CD4-positive, alpha-beta T cell (primary cell): ENCODE measurements around the gene CCL8. TPM values are rescaled to one million over a fixed set of nuclear protein-coding genes. Genes with fewer than 3 reads are reported as not detected.

Experiments used
- ATAC-seq: fragments of 200-7000 bp; cut with Tn5 transposase; one replicate; pipeline ENCODE4 v1.10.0; 2022; ENCODE audit warnings: mild to moderate bottlenecking; ENCODE audit not compliant: poor library complexity
- CTCF ChIA-PET: fragments of 350-600 bp; sonication (Branson Sonifier 250); formaldehyde crosslinking; loops from one replicate; lab custom pipeline; 2021; ENCODE audit warnings: antibody characterized with exemption, inconsistent platforms; lab: Charles Lee
- POLR2A ChIA-PET: fragments of 350-600 bp; sonication (Branson Sonifier 250); formaldehyde crosslinking; loops from one replicate; lab custom pipeline; 2021; ENCODE audit warnings: antibody characterized with exemption, inconsistent platforms; lab: Charles Lee
- DNase-seq, 14 experiments: peaks; one replicate each; pipeline ENCODE4 v3.0.0-alpha.2; 2013 to 2020; ENCODE audit warnings: mixed read lengths in 2 of 14
- H3K27ac ChIP-seq, 2 donors: one replicate each; pipeline versions ENCODE4 v1.5.1 to v1.7.0; 2013; ENCODE audit warnings: low read length in 2 of 2, low read depth in 1 of 2, mild to moderate bottlenecking in 1 of 2
- H3K27me3 ChIP-seq, 2 experiments: 1 replicate in 1 of 2; 2 replicates in 1 of 2; pipeline versions ENCODE4 v1.6.1 to v1.7.0; 2013; ENCODE audit warnings: low read length in 2 of 2, control low read depth in 1 of 2, mild to moderate bottlenecking in 1 of 2, moderate library complexity in 1 of 2; ENCODE audit not compliant: insufficient read depth in 2 of 2, control insufficient read depth in 1 of 2
- H3K36me3 ChIP-seq: one replicate; pipeline ENCODE4 v1.6.1; 2013; ENCODE audit warnings: low read length, control low read depth; ENCODE audit not compliant: insufficient read depth
- H3K4me1 ChIP-seq: one replicate; pipeline ENCODE4 v1.6.1; 2013; ENCODE audit warnings: low read length, control low read depth; ENCODE audit not compliant: insufficient read depth
- H3K4me3 ChIP-seq: one replicate; pipeline ENCODE4 v1.5.1; 2013; ENCODE audit warnings: mild to moderate bottlenecking, low read length, moderate library complexity
- H3K9me3 ChIP-seq, 2 experiments: 1 replicate in 1 of 2; 2 replicates in 1 of 2; pipeline versions ENCODE4 v1.6.1 to v1.7.0; 2013; ENCODE audit warnings: low read length in 2 of 2, mild to moderate bottlenecking in 2 of 2, control low read depth in 1 of 2, moderate library complexity in 1 of 2; ENCODE audit not compliant: control insufficient read depth in 1 of 2, insufficient read depth in 1 of 2
- H3K27ac Mint-ChIP-seq: one replicate; pipeline ENCODE4 v1.8.0; 2020; ENCODE audit warnings: mixed read lengths
- H3K27me3 Mint-ChIP-seq: one replicate; pipeline ENCODE4 v1.8.0; 2021; ENCODE audit warnings: mixed read lengths
- H3K36me3 Mint-ChIP-seq: one replicate; pipeline ENCODE4 v1.8.0; 2021; ENCODE audit warnings: low read depth, mixed read lengths
- H3K4me1 Mint-ChIP-seq: one replicate; pipeline ENCODE4 v1.8.0; 2021; ENCODE audit warnings: low read depth, mixed read lengths
- H3K4me3 Mint-ChIP-seq: one replicate; pipeline ENCODE4 v1.8.0; 2020; ENCODE audit warnings: mild to moderate bottlenecking, mixed read lengths
- H3K9me3 Mint-ChIP-seq: one replicate; pipeline ENCODE4 v1.8.0; 2020; ENCODE audit warnings: mixed read lengths
- CTCF ChIP-seq: fragments of 200-600 bp; IDR thresholded peaks from one replicate; pipeline ENCODE4 v1.8.0; 2022; ENCODE audit warnings: antibody characterized with exemption, mild to moderate bottlenecking
- intact Hi-C, 2 experiments: fragments of 100-400 bp; cut with DNase I in 1 of 2; cut with micrococcal nuclease in 1 of 2; formaldehyde crosslinking; loops; one replicate each; pipeline versions ENCODE4 v1.15.1 to v1.9.0; 2023 to 2025; cut with DNase I, micrococcal nuclease
- total RNA-seq, 174 experiments: library from RNA in 2 of 174; stranded (reverse) in 2 of 174; gene quantifications; one replicate each; pipeline ENCODE4 v1.2.3 and lab custom pipeline; 2021 to 2026

CCL8 gene
- total RNA-seq, 2 experiments from 2014 or later, result not detected

DNA sequence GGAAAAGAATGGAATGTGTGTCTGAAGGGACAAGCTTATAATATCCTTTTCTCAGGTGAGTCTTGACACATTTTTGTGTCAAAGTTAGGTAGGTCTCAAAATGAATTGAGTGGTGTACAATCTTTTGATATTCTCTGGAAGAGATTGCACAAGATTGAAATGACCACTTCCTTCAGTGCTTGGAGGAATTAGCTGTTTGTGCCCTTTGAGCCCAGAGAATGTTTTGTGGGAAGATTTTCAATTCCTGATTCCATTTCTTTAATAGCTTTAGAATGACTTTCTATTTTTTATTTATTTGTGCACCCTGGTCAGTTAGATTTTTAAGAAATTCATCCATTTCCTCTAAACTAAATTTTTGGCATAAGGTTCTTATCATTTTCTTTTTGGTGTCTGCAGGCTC is 35.4 kb downstream of the CCL8 start:
- Mint-ChIP-seq H3K27ac (no peak overlapping the region), H3K9me3 (peaks cover 2% of the 10 kb centered on the region), H3K27me3 (peaks cover 8% of the 10 kb centered on the region), H3K36me3 (no peaks in the 10 kb centered on the region), H3K4me1 (no peaks in the 10 kb centered on the region), H3K4me3 (no peak overlapping the region)
- ATAC-seq, result no peak
- CTCF ChIA-PET, result no interaction called here
- H3K27ac ChIP-seq, result no peak overlapping the region
- intact Hi-C loops, result no loop called here
- POLR2A ChIA-PET, result no interaction called here
- H3K9me3 ChIP-seq, result no peaks in the 10 kb centered on the region
- TF ChIP-seq CTCF, result no peak
- H3K27me3 ChIP-seq, result peaks cover 0 to 3% of the 10 kb centered on the region in 2 experiments
- no peak overlapping the region for H3K4me3 ChIP-seq
- DNase-seq, result no peak
- no peaks in the 10 kb centered on the region for H3K4me1 ChIP-seq
- H3K36me3 ChIP-seq, result no peaks in the 10 kb centered on the region

DNA sequence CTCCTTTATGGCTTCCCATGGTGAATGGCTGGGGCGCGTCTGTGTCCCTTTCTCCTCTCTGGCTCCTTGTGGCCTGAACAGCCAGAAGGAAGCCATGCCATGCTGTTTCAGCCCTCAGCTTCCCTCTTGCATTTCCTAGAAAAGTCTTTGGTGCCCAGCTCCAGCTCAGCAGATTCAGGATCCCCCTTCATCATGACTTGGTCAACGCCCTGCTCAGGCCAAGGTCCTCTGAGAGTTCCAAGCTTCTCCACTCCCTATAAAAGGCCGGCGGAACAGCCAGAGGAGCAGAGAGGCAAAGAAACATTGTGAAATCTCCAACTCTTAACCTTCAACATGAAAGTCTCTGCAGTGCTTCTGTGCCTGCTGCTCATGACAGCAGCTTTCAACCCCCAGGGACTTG is 37.0 kb downstream of the CCL8 start, which contains the start of gene CCL13:
Gene CCL13 (plus strand): TSS at position 287 of the 400 bp plus-strand sequence. CDS start 47 bp downstream, at position 334.
- H3K27ac Mint-ChIP-seq, result no peak within 1 kb of the TSS
- Histone ChIP-seq H3K4me3 (no peak within 1 kb of the TSS), H3K36me3 (no peaks in the 10 kb centered on the region), H3K27me3 (peaks cover 0 to 3% of the 10 kb centered on the region in 2 experiments), H3K4me1 (no peaks in the 10 kb centered on the region), H3K9me3 (no peaks in the 10 kb centered on the region), H3K27ac (no peak within 1 kb of the TSS)
- H3K9me3 Mint-ChIP-seq, result peaks cover 2% of the 10 kb centered on the region
- TF ChIP-seq CTCF, result no peak
- H3K4me1 Mint-ChIP-seq, result no peaks in the 10 kb centered on the region
- H3K27me3 Mint-ChIP-seq, result peaks cover 7% of the 10 kb centered on the region
- CTCF ChIA-PET, result interaction anchor here (1.1 kb wide), 1 partner anchor 30 kb away, joined by 3 read pairs; no protein-coding TSS in a partner anchor
- ATAC-seq, result no peak
- POLR2A ChIA-PET, result no interaction called here
- no peak within 1 kb of the TSS for H3K4me3 Mint-ChIP-seq
- H3K36me3 Mint-ChIP-seq, result no peaks in the 10 kb centered on the region
- no peak for DNase-seq
- intact Hi-C loops, result no loop called here

DNA sequence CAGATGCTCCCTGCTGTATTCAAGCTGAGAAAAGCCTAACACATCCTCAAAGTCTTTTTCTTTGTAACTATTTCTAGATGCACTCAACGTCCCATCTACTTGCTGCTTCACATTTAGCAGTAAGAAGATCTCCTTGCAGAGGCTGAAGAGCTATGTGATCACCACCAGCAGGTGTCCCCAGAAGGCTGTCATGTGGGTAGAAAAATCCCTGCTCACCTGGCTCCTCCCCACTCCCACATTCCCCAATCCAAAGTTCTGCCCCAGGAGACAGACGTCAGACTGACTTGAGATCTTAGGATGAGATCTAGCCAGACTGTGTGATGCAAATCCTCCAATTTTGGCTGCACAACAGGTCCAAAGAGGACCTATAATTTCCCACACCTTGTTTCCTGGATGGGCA is 38.2 kb downstream of the CCL8 start:
- DNase-seq, result no peak
- Mint-ChIP-seq H3K4me3 (no peak overlapping the region), H3K27ac (no peak overlapping the region), H3K9me3 (peaks cover 2% of the 10 kb centered on the region), H3K36me3 (no peaks in the 10 kb centered on the region), H3K27me3 (peaks cover 10% of the 10 kb centered on the region), H3K4me1 (no peaks in the 10 kb centered on the region)
- no peak for ATAC-seq
- H3K9me3 ChIP-seq, result no peaks in the 10 kb centered on the region
- peaks cover 0 to 3% of the 10 kb centered on the region in 2 experiments for H3K27me3 ChIP-seq
- TF ChIP-seq CTCF, result no peak
- POLR2A ChIA-PET, result no interaction called here
- H3K27ac ChIP-seq, result no peak overlapping the region
- intact Hi-C loops, result no loop called here
- CTCF ChIA-PET, result no interaction called here
- H3K4me1 ChIP-seq, result no peaks in the 10 kb centered on the region
- no peak overlapping the region for H3K4me3 ChIP-seq
- no peaks in the 10 kb centered on the region for H3K36me3 ChIP-seq
